NCI-H2196 treated with DMSO at 0.1 percent for 48 hours (cell line): Measurements from ENCODE around the gene NPFFR1.
A peak's percentile ranks its signal among the peaks of the same experiment; 100 is the strongest.
"Not testable (repeated sequence)": the region's sequence is repeated elsewhere in the genome, so short reads cannot be mapped to it uniquely, and the experiment has no call there.

Experiments used
- DNase-seq: peaks from one replicate; lab custom pipeline; 2025; ENCODE audit not compliant: unreplicated experiment; lab: John Stamatoyannopoulos, UW

Gene NPFFR1

DNA sequence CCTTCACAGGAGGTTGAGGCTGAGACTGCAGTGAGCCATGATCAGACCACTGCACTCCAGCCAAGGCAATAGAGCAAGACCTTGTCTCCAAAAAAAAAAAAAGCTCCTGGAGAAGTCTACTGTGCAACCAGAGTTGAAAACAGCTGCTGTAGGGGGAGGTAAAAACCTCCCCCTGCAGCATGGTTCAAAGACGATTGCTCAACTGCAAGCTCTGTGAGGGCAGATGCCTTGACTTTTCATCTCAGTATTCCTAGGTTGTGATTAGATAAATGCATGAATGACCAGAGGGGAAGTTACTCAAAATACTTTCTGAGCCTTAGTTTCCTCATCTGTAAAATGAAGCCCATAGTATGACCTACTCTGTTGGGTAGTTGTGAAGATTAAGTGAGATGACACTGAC is 25.6 kb downstream of the NPFFR1 start:
- DNase-seq = no peak

DNA sequence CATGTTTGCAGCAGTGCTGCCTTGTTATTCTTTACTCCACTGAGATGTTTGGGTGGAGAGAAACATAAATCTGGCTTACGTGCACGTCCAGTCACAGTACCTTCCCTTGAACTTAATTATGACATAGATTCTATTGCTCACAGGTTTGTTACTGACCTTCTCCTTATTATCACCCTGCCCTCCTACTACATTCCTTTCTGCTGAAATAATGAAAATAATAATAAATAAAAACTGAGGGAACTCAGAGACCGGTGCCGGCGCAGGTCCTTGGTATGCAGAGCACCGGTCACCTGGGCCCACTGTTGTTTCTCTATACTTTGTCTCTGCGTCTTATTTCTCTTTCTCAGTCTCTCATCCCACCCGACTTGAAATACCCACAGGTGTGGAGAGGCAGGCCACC is 26.0 kb downstream of the NPFFR1 start:
- DNase-seq = not testable (repeated sequence)

DNA sequence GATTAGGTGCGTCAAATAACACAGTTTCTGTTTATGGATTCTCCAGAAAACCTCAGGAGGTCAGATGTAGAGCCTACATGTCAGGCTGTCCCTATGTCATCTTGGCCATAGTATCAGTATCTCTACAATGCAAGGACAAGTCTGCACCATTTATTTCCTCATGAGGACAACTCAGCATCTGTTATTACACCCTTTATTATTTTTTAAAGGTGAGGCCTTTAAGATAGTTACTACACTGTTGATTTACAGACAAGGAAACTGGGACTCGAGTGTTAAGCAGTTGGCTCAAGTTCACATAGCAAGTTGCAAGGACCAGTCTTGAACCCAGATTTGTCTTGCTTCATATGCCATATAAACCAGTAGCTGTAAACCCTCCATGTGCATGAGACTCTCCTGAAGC is 27.3 kb downstream of the NPFFR1 start:
- DNase-seq = no peak

DNA sequence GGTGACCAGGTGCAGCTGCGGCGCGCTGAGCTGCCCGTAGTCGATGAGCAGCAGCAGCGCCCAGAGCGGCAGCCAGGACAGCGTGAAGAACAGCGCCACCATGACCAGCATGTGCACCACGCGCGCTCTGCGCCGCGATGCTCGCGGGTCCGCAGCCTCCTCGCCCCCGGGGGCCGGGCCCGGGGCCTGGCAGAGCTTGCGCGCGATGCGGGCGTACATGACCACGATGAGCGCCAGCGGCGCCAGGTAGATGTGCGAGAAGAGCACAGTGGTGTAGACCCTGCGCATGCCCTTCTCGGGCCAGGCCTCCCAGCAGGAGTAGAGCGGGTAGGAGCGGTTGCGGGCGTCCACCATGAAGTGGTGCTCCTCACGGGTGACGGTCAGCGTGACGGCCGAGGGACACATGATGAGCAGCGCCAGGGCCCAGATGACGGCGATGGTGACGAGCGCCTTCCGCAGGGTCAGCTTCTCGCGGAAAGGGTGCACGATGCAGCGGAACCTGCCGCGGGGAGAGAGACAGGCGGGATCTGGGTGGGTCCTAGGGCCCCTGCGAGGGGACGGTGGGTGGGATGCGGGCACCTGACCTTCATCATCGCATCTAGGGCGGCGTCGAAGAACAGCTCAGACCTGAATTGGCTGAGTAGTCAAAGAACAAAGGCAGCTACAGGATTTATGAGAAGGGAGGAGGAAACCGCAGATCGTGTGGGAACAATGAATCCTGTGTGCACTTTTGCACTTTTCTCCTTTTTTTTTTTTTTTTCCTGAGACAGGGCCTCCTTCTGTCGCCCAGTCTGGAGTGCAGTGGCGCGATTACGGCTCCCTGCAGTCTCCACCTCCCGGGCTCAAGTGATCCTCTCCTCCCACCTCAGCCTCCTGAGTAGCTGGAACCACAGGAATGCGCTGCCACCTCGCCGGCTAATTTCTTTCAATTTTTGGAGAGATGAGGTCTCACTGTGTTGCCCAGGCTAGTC is 28.2 kb downstream of the NPFFR1 start:
- DNase-seq = no peak

DNA sequence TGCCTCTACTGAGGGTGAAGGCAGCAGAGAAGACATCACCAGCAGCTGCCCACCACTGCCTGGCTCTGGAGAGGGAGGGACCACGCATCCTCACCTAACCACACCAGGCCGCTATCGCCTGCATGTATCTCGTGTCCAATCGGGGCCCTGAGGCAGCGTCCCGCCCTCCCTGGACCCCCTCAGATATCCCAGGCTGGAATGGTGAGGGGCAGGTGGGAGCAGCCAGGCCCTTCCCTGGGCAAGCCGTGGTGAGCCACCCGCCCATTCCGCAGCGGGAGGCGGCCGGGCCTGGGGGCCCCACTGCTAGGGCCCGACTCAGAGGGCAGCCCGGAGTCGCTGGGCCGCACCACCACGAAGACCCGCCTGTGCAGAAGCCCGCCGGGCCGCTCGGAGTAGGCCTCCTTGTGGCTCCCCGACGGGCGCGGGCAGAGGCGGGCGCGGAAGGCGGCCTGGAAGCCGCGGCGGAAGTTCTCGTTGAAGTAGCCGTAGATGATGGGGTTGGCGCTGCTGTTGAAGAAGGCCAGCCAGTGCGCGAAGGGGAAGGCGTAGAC is 29.0 kb downstream of the NPFFR1 start:
- no peak for DNase-seq

DNA sequence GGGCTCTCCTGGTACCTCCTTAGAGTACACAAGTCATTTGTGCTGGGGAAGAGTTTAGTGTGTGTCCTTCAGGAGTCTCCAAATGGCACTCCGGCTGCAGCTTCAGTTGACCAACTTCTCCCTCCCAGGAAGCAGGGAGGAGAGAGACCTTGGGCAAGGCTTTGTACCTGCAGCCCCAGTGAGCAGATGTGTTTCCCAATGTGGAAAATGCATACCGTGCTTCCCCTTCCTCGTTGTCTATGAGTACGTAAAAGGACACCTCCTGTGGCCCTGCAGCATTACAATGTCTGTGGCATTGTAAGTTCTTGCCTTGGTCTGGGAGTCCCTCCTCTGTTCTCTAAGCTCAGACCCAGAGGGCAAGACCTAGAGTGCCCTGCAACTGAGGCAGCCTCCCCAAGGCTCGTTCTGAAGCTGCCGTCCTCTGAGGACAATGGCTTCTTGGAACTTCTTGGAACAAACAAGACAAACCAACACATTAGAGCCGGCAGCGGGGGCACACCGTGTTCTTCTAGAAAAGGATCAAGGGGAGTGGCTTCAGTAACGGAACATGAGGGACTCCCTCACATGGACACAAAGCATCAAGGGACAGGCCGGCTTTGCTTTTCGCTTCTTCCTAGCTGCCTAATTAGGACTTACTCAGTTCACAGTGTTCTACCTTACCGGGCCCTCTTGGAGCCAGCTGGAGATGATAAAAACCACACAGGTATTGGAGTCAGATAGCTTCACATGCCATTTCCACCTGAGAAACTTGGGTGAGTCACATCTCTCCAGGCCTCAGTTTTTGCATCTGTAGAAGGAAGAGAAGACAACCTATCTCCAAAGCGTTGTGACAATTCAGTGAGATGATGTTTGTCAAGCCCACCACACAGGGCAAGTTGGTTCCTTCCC is 29.7 kb downstream of the NPFFR1 start:
- no peak for DNase-seq

DNA sequence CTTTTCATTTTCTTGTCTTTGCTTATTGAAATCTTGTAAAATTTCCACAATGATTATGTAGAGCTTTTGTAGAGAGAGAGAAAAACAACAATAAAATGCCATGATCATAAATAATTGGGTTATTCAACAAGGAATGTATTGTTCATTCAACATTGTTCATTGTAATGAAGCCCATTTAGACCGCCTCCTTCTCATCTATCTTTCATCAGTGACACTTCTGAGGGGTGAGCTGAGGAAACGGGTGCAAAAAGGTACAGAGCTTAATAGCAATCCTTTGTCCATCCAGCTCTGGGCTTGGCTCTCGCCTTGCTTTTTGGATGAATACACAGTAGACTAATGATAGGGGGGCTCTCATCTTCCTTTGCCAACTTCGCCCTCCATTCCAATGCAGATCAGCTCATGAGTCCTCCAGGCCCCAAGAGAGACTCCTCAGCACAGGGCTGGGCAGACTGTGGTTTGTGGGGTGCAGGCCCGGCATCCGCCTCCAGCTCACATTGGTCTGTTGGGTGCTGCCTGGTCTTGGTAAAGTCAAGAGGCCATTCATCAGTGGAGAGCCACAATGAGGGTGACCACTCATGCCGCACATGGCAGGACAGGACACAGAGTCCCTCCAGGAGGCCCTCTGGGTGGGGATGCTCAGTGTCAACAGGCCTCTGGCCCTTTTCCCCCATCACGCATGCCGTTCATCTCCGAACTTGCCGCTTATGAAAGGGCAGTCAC is 32.7 kb downstream of the NPFFR1 start:
- DNase-seq = no peak

DNA sequence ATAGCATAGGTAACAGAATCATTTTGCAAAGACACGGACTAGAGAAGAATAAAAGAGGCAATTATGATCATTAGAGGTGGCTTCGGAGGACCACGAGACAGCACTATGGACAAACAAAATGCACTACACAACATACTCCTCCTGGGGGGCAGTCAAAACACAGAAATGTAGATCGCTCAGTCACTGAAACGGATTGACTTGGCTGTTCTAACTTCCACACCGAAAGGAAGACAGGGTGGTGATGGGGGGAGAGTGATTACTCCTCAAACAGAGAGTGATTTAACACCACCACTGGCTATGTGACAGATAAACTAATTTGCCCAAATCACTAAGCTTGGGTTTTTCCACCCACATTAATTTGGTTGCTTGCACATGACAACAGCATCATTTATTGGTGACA is 36.4 kb downstream of the NPFFR1 start:
- no peak for DNase-seq

DNA sequence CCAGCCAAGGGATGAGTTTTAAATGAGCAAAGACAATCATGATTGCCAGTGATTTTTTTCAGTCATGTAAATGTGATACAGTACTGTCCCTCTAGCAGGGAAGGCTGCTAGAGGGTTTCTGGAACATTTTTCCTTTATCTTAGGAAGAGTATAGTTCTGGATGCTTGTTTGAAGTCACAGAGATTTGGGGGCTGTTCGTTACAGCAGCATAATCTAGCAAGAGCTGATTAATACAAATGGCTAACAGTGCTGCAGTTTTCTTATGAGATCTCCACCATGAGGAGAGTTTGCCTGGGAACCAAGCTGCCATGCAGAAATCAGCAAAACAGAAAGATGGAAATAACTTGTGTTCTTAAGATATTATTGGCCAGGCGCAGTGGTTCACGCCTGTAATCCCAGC is 42.7 kb downstream of the NPFFR1 start:
- DNase-seq = no peak

DNA sequence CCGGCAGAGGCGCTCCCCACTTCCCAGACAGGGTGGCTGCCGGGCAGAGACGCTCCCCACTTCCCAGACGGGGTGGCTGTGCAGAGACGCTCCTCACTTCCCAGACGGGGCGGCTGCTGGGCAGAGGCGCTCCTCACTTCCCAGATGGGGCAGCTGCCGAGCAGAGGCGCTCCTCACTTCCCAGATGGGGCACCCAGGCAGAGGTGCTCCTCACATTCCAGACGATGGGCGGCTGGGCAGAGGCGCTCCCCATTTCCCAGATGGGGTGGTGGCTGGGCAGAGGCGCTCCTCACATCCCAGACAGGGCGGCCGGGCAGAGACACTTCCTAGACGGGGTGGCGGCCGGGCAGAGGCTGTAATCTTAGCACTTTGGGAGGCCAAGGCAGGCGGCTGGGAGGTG is 43.8 kb downstream of the NPFFR1 start:
- DNase-seq = not testable (repeated sequence)

DNA sequence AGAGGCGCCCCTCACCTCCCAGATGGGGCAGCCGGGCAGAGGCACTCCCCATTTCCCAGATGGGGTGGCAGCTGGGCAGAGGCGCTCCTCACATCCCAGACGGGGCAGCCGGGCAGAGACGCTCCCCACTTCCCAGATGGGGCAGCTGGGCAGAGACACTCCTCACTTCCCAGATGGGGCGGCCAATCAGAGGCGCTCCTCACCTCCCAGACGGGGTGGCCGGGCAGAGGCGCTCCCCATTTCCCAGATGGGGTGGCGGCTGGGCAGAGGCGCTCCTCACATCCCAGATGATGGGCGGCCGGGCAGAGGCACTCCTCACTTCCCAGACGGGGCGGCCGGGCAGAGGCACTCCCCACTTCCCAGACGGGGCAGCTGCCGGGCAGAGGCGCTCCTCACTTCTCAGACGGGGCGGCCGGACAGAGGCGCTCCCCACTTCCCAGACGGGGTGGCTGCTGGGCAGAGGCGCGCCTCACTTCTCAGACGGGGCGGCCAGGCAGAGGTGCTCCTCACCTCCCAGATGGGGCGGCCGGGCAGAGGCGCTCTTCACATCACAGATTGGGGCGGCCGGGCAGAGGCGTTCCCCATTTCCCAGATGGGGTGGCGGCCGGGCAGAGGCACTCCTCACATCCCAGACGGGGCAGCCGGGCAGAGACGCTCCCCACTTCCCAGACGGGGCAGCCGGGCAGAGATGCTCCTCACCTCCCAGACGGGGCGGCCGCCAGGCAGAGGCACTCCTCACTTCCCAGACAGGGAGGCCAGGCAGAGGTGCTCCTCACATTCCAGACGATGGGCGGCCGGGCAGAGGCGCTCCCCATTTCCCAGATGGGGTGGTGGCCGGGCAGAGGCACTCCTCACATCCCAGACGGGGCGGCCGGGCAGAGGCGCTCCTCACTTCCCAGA is 44.5 kb downstream of the NPFFR1 start:
- DNase-seq = not testable (repeated sequence)

DNA sequence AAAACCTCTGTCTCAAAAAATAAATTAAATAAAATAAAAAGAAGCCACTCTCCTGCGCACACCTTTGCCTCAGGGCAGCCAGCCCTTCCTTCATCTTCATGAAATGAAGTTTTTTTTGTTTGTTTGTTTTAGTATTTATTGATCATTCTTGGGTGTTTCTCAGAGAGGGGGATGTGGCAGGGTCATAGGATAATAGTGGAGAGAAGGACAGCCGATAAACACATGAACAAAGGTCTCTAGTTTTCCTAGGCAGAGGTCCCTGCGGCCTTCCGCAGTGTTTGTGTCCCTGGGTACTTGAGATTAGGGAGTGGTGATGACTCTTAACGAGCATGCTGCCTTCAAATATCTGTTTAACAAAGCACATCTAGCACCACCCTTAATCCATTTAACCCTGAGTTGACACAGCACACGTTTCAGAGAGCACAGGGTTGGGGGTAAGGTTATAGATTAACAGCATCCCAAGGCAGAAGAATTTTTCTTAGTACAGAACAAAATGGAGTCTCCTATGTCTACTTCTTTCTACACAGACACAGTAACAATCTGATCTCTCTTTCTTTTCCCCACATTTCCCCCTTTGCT is 45.8 kb downstream of the NPFFR1 start:
- not testable (repeated sequence) for DNase-seq

DNA sequence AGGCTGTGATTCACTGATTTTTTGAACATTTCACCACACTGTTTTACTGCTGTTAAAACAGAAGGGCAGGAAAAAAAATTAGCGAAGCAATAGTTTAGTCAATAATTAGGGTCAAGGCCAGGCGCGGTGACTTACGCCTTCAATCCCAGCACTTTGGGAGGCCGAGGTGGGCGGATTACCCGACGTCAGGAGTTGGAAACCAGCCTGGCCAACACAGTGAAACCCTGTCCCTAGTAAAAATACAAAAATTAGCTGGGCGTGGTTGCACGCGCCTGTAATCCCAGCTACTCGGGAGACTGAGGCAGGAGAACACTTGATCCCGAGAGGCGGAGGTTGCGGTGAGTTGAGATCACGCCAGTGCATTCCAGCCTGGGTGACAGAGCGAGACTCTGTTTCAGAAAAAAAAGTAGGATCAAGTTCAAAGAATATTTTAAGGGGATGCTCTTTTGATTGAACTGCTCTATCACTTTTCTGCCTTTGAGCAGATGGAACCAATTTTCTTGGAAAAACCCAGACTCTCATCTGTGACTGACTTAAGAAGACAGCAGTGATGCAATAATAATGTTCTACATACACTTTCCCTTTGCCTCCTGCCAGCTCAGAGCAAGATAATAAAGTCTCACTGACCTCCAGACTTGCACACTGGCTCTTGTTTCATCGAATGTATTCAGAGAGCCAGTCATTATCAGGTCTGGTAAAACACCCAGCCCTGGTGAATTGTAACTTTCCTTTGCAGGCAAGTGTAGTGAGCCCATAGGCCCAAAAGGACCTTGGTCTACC is 48.9 kb downstream of the NPFFR1 start:
- DNase-seq = no peak

DNA sequence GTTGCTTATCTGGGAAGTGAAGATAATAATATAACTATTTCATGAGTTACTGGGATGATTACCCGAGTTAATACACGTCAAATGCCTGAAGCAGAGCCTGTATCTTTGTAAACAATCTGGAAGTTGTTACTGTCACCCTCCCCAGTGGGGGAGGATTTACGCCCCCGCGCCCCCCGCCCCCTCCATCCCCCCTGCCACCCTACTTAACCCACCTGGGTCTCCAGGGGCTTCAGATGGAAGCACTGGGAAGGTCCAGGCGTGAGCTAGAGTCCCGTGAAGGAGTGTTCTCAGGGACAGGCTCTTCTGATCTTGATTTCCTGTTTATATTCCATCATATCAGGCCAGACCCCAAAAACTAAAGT is 49.9 kb downstream of the NPFFR1 start:
- DNase-seq = no peak

DNA sequence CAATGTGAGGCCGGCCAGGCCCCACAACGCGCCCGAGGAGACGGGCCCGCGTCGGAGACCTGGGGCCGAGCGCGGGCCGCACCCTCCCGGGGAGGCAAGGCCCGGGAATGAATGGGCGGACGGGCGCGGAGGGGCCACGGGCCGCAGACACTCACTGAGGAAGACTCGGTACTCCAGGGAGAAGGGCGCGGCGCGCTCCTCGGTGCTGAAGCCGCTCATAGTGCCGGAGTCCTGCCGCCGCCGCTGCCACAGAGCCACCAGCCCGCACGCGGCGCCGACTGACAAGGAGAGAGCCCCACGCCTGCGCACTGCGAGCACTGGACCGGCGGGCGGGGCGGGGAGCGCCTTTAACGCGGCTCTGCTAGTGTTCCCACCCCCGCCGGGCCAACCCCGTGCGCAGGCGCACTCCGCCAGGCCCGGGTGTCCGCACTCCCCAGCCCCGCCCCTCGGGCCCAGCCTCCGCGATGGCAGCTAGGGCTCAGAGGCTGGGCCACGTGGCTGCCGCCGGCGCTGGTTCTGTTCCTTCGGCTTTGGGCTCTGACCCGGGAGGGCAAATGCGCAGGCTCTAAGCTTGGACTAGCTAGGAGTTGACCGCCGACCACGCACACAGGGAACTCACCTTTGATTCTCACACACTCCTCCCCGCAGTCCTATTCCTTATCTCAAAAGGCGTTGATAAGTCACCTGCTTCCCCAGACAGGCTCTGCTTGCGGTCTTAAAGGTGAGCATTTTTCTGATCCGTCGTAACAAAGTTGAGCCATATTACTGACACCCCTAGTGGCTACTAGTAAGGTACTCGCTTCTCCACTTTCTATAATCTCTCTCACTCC is 50.5 kb downstream of the NPFFR1 start, which contains the start of gene PPA1:
Gene PPA1, minus strand, starts transcription at position 321 of the 830 bp plus-strand sequence. Its CDS starts 102 bp downstream, at position 219.
- peak; percentile 70 for DNase-seq

DNA sequence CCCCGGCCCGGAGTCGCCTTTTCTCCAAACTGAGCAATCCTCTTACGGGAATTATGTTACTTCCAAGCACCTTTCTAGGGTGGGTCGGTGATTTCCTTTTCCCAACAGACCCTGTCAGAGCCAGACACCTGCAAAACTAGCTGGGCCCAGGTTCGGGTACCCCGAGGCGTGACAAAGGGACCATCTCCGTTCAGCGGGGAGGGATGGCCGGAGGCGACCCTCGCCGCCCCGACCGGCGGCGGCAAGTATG is 51.0 kb downstream of the NPFFR1 start:
- DNase-seq = no peak

DNA sequence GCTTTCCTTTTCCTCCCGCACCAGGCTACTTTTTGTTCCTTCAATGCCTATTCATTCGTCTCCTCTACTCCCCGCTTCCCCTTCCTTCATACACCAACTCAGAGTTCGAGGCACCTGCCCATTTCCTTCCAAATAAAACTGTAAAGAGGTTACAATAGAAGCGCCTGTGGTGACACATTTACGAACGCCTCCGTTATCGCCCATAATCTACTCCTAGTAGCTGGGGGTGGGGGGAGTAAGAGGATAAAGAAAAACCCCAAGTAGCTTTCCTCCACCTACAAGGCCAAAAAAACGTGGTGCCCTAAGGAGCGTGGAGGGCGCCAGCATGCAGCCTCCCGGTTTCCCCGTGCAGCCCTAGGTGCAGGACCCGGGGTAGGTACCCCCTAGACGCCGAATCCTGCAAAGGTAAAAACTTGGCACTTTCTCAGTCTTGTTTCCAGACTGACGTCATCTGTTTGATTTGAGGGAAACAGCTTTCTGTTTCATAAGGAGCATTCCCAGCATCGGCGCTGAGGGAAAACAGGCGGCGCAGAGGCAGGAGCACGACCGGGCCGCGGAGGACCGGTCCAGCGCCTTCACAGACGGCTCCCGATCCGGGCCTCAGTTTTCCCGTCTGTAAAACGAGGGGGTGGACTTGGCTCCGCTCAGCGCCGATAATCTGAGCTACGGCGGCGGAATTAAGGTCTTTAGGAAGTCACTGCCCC is 51.5 kb downstream of the NPFFR1 start:
- DNase-seq = no peak

DNA sequence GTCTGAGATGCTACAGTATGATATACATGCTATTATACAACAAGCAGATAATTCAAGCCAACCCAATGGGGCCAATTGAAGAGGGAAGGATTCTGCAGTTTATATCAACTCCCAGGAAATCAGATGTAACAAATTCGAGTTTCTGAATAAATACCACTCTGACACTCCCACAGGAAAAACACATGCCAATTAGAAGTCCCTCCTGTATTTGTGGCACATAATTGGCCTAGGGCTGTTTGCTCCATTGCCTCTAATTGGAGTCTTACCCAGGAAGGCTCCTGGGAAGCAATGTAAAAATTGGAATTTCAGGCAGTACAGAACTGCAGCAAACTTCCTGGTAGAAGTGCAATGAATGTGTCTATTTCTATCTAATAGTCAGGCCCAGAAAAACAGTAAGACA is 55.3 kb downstream of the NPFFR1 start:
- DNase-seq = no peak
